ENCODE data around the gene PAX8. TPM values are rescaled to one million over a fixed set of nuclear protein-coding genes. Genes with fewer than 3 reads are reported as not detected.

PAX8 gene
- total and polyA plus RNA-seq, 2 of the 13 experiments (the other 11 are each of a cell fraction or from before 2014, with no cell fraction given) = 1.5 to 8.8 TPM

DNA sequence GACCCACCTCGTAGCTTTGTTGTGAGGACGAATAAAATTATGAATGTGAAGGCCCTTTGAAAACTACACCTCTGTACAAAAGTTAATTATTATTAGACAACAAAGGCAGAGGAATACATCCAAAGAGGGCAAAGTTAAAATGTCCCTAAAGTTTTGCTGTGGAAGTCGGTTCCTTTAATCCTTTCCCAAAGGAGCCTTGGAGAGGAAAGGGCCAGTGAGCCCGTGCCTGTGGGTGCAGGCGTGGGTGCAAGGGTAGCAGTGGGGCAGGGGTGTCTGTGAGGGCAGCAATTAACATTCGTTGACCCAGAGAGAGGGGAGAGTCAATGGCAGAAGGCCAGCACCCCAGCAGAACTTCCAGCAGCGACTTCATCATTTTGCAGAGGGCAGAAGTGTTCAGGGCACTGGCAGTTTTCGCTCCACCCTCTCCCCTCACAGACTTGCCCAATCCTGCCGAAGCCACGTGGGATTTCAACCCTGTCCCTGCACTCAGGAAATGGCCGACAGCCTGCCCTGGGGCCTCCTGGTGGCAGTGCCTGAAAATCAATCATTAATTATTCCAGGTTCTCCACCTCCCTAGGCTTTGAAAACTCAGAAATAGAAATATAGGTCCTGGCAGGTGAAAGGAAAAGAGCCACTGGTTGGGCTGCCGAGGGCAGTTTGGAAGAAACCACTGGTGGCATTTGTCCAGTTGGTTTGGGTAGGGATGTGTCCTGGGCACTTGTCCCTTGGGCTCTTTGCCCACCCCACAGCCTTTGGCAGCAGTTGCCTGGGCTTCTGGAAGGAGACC is 4.2 kb upstream of the PAX8 start (continued):
- TF ChIP-seq ZNF577 (CRISPR knock-in tag; IDR thresholded peaks at IDR 0.05; ENCODE audit: borderline replicate concordance, low read depth) (no peak), ZNF232 (CRISPR knock-in tag; IDR thresholded peaks at IDR 0.05; ENCODE audit: borderline replicate concordance) (no peak), MXI1 (IDR thresholded peaks at IDR 0.05; ENCODE audit: borderline replicate concordance, low read depth, low read length) (peak; percentile 10; the same call in 1 of the 3 replicates), FOXJ3 (CRISPR knock-in tag; IDR thresholded peaks at IDR 0.05; ENCODE audit: borderline replicate concordance) (peak; percentile 63; the same call in 1 of the 2 replicates), HIVEP1 (CRISPR knock-in tag; IDR thresholded peaks at IDR 0.05) (peak; percentile 84), ZNF451 (CRISPR knock-in tag; IDR thresholded peaks at IDR 0.05) (peak; percentile 28; the same call in 1 of the 2 replicates), PHF21A (CRISPR knock-in tag; IDR thresholded peaks at IDR 0.05) (peak; percentile 85), ZNF234 (CRISPR knock-in tag; conservative IDR thresholded peaks at IDR 0.05) (no peak), BRD4 (CRISPR knock-in tag; IDR thresholded peaks at IDR 0.05) (peak; percentile 67; the same call in 1 of the 2 replicates), RFX1 (IDR thresholded peaks at IDR 0.05) (no peak), DMAP1 (CRISPR knock-in tag; IDR thresholded peaks at IDR 0.05) (peak; percentile 94), HOXA9 (CRISPR knock-in tag; IDR thresholded peaks at IDR 0.05; ENCODE audit: borderline replicate concordance) (no peak), ZEB1 (IDR thresholded peaks at IDR 0.05; ENCODE audit: insufficient replicate concordance, low read depth) (no peak), HNRNPH1 (optimal IDR thresholded peaks at IDR 0.05; ENCODE audit: low read depth, low read length) (no peak), RELA (CRISPR knock-in tag; IDR thresholded peaks at IDR 0.05) (no peak)
- TF ChIP-seq, protein P1, sequence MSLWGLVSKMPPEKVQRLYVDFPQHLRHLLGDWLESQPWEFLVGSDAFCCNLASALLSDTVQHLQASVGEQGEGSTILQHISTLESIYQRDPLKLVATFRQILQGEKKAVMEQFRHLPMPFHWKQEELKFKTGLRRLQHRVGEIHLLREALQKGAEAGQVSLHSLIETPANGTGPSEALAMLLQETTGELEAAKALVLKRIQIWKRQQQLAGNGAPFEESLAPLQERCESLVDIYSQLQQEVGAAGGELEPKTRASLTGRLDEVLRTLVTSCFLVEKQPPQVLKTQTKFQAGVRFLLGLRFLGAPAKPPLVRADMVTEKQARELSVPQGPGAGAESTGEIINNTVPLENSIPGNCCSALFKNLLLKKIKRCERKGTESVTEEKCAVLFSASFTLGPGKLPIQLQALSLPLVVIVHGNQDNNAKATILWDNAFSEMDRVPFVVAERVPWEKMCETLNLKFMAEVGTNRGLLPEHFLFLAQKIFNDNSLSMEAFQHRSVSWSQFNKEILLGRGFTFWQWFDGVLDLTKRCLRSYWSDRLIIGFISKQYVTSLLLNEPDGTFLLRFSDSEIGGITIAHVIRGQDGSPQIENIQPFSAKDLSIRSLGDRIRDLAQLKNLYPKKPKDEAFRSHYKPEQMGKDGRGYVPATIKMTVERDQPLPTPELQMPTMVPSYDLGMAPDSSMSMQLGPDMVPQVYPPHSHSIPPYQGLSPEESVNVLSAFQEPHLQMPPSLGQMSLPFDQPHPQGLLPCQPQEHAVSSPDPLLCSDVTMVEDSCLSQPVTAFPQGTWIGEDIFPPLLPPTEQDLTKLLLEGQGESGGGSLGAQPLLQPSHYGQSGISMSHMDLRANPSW (CRISPR knock-in tag; IDR thresholded peaks at IDR 0.05; ENCODE audit: borderline replicate concordance) = peak; percentile 42; the same call in 1 of the 2 replicates
- TF ChIP-seq, protein P2, sequence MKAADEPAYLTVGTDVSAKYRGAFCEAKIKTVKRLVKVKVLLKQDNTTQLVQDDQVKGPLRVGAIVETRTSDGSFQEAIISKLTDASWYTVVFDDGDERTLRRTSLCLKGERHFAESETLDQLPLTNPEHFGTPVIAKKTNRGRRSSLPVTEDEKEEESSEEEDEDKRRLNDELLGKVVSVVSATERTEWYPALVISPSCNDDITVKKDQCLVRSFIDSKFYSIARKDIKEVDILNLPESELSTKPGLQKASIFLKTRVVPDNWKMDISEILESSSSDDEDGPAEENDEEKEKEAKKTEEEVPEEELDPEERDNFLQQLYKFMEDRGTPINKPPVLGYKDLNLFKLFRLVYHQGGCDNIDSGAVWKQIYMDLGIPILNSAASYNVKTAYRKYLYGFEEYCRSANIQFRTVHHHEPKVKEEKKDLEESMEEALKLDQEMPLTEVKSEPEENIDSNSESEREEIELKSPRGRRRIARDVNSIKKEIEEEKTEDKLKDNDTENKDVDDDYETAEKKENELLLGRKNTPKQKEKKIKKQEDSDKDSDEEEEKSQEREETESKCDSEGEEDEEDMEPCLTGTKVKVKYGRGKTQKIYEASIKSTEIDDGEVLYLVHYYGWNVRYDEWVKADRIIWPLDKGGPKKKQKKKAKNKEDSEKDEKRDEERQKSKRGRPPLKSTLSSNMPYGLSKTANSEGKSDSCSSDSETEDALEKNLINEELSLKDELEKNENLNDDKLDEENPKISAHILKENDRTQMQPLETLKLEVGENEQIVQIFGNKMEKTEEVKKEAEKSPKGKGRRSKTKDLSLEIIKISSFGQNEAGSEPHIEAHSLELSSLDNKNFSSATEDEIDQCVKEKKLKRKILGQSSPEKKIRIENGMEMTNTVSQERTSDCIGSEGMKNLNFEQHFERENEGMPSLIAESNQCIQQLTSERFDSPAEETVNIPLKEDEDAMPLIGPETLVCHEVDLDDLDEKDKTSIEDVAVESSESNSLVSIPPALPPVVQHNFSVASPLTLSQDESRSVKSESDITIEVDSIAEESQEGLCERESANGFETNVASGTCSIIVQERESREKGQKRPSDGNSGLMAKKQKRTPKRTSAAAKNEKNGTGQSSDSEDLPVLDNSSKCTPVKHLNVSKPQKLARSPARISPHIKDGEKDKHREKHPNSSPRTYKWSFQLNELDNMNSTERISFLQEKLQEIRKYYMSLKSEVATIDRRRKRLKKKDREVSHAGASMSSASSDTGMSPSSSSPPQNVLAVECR (CRISPR knock-in tag; IDR thresholded peaks at IDR 0.05; ENCODE audit: borderline replicate concordance) = peak; percentile 49; the same call in 1 of the 2 replicates
- TF ChIP-seq, protein P3, sequence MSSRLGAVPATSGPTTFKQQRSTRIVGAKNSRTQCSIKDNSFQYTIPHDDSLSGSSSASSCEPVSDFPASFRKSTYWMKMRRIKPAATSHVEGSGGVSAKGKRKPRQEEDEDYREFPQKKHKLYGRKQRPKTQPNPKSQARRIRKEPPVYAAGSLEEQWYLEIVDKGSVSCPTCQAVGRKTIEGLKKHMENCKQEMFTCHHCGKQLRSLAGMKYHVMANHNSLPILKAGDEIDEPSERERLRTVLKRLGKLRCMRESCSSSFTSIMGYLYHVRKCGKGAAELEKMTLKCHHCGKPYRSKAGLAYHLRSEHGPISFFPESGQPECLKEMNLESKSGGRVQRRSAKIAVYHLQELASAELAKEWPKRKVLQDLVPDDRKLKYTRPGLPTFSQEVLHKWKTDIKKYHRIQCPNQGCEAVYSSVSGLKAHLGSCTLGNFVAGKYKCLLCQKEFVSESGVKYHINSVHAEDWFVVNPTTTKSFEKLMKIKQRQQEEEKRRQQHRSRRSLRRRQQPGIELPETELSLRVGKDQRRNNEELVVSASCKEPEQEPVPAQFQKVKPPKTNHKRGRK (CRISPR knock-in tag; IDR thresholded peaks at IDR 0.05) = no peak
- TF ChIP-seq, protein P4, sequence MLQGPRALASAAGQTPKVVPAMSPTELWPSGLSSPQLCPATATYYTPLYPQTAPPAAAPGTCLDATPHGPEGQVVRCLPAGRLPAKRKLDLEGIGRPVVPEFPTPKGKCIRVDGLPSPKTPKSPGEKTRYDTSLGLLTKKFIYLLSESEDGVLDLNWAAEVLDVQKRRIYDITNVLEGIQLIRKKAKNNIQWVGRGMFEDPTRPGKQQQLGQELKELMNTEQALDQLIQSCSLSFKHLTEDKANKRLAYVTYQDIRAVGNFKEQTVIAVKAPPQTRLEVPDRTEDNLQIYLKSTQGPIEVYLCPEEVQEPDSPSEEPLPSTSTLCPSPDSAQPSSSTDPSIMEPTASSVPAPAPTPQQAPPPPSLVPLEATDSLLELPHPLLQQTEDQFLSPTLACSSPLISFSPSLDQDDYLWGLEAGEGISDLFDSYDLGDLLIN (CRISPR knock-in tag; IDR thresholded peaks at IDR 0.05; ENCODE audit: borderline replicate concordance) = no peak
